Fibroblast of skin of right biceps (primary cell): ENCODE measurements around the gene GNA12.
"Not testable (repeated sequence)": the region's sequence is repeated elsewhere in the genome, so short reads cannot be mapped to it uniquely, and the experiment has no call there.

Experiments used
- DNase-seq: peaks from one replicate; pipeline ENCODE4 v3.0.0-alpha.2; 2013

The GNA12 gene

DNA sequence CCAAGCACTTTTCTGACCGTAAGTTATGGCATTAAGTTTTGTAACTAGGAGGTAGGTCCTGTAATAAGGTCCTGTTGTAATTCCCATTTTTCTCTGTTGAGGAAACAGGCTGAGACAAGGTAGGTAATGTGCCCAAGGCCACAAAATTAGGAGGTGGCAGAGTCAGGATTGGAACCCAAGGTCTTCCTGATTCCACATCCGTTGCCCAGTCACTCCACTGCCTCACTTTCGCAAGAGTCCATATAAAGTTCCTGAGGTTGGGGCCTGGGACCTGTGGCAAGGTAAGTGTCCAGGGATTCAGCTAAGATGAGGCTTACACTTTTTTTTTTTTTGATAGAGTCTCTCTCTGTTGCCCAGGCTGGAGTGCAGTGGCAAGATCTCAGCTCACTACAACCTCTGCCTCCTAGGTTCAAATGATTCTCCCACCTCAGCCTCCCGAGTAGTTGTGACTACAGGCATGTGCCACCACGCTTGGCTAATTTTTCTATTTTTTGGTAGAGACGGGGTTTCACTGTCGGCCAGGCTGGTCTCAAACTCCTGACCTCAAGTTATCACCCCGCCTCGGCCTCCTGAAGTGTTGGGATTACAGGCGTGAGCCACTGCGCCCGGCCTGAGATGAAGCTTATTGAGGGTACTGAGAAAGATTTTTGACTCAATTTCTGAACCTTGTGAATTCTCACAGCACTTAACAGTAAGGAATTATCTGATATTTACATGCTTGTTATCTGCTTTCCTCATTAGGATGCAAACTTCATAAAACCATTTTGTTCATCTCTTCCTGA, 20.3 kb upstream of the GNA12 start:
- DNase-seq = no peak

GRCh38 chr7:2863461-2864066, 19.5 kb upstream of the GNA12 start:
- peak; percentile 95 for DNase-seq

DNA sequence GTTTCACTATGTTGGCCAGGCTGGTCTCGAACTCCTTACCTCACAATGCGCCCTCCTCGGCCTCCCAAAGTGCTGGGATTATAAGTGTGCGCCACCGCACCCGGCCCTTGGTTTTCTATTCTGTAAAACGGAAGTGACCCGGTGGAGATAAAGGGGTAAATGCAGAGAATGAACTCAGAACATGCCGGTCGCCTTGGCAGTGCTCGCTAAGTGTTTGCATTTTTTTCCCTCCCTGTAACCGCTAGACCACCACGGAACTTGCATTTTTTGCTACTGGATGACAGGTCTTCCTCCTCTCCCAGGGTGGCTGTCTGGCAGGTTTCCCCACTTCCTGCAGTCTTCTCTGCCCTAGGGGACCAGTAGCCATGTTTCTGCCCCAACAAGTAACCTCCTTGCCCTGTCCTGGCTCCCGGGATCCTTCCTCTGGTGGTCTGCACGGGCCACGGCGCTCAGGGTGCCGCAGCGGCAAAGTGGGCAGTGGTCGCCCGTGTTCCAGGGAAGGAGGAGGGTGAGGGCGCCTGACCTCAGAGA, 18.8 kb upstream of the GNA12 start:
- peak; percentile 78 for DNase-seq

DNA sequence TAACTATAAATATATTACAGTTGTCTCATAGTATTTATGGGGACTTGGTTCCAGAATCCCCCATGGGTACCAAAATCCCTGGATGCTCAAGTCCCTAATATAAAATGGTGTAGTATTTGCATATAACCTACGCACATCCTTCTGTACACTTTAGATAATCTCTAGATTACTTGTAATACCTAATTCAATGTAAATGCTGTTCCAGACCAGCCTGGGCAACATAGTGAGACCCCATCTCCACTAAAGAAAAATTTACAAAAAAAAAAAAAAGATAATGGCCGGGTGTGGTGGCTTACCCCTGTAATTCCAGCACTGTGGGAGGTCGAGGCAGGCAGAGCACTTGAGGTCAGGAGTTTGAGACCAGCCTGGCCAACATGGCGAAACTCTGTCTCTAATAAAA, 17.4 kb upstream of the GNA12 start:
- DNase-seq = no peak

DNA sequence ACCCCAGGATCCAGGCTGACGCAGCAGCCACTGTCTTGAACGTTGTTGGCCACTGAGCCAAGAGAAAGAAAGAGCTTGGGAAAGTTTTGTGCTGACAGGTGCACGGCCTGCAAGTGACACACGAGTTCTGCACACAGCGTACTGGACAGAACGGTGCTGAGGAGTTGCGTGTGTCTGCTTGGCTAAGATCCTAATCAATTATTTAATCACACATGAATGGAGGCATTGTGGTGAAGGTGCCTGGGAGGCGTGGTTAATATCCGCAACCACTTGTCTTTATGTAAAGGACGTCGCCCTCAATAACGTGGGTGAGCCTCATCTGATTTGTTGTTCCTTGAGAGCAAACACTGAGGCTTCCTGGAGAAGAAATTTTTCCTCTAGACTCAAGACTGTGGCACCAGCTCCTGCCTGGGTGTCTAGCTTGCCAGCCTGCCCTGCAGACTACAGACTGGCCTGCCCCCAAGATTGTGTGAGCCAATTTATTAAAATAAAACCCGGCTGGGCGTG, 16.6 kb upstream of the GNA12 start:
- no peak for DNase-seq

DNA sequence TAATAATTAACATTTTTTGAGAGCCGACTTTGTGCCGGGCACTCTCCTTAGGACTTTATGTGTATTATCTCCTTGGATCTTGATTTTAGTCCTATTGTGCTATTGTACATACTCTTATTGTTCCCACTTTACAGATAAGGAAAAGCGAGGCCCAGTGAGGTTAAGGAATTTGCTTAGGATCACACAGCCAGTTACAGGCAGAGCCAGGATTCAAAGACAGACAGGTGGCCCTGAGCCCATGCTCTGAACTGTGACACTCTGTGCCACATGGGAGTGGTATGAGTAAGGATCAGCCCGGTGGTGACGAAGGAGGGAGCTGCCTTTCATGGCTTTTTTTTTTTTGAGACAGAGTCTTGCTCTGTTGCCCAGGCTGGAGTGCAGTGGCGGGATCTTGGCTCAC, 15.8 kb upstream of the GNA12 start:
- no peak for DNase-seq

GRCh38 chr7:2858621-2859020, 14.5 kb upstream of the GNA12 start:
- no peak for DNase-seq

DNA sequence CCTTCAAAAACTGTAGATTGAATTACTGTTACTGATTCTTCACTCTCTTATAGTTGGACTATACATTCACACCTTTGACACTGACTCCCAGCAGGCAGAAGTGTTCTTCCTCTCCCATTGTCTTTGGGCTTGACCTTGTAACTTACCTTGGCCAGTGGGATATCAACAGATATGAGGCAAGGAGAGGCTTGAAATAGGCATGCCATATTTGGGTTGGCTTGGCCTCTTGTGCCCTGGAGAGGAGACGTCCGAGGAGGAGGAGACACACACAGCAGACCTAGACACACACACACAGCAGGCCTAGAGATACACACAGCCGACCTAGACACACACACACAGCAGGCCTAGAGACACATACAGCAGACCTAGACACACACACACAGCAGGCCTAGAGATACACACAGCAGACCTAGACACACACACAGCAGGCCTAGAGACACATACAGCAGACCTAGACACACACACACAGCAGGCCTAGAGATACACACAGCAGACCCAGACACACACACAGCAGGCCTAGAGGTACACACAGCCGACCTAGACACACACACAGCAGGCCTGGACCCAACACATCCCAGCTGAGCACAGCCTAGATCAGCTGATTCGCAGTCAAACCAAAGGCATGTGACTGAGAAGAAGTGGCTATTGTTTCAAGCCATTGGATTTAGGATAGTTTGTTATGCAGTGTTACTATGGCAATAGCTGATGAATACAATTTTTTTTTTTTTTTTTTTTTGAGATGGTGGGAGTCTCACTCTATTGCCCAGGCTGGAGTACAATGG, 12.5 kb upstream of the GNA12 start:
- no peak for DNase-seq

GRCh38 chr7:2855386-2855785, 11.3 kb upstream of the GNA12 start:
- no peak for DNase-seq

GRCh38 chr7:2853552-2853951, 9.4 kb upstream of the GNA12 start:
- not testable (repeated sequence) for DNase-seq

DNA sequence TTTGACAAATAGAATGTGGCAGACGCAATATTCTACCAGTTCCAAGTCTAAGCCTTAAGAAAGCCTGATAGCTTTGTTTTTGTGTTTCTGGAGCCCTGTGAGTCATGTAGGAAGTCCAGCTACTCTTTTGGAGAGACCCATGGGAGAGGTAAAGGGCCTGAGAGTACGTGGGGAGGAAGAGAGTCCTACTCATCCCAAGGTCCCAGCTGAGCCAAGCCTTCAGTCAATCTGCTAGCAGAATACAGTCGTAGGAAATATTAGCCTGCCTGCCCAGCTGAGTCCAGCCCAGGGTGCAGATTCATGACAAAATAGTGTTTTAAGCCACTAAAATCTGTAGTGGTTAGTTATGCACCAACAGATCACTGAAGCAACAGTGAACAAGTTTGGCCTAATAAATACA, 9.0 kb upstream of the GNA12 start:
- DNase-seq = no peak

GRCh38 chr7:2851497-2851896, 7.4 kb upstream of the GNA12 start:
- DNase-seq = no peak

DNA sequence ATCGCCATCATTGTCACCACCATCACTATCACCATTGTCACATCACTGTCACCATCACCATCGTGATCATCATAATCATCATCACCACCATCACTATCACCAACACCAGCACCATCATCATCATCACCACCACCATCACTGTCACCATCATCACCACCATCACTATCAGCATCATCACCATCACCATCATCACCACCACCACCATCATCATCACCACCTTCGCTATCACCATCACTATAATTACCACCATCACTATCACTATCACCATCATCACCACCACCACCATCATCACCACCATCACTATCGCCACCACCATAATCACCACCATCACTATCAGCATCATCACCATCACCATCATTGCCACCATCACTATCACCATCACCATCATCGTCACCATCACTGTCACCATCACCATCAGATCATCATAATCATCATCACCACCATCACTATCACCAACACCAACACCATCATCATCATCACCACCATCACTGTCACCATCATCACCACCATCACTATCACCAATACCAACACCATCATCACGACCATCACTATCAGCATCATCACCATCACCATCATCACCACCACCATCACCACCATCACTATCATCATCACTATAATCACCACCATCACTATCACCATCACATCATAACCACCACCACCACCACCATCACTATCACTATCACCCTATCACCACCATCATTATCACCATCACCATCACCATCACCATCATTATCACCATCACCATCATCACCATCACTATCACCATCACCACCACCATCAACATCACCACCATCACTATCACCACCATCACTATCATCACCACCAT, 6.0 kb upstream of the GNA12 start:
- DNase-seq = no peak

DNA sequence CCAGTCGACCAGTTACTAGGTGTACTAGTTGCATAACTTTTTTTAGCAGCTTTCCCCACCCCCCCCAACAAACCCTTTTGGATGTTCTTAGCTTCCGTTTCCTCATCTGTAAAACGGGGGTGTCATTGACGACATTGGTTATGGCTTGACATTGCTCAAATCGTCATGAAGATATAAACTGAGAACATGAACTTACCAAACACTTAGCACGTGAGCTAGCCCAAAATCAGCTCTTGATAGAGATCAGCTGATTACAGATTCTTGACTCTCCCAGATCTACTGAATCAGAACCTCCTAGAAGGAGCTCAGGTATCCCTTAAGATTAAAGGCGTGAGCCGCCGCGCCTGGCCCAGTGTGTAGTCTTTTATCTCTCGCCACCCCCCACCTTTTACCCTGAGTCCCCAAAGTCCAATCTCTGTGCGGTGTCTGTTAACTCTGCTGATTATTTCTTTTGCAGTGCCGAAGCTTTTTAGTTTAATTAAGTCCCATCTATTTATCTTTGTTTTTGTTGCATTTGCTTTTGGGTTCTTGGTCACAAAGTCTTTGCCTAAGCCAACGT, 1.0 kb upstream of the GNA12 start:
- no peak for DNase-seq

DNA sequence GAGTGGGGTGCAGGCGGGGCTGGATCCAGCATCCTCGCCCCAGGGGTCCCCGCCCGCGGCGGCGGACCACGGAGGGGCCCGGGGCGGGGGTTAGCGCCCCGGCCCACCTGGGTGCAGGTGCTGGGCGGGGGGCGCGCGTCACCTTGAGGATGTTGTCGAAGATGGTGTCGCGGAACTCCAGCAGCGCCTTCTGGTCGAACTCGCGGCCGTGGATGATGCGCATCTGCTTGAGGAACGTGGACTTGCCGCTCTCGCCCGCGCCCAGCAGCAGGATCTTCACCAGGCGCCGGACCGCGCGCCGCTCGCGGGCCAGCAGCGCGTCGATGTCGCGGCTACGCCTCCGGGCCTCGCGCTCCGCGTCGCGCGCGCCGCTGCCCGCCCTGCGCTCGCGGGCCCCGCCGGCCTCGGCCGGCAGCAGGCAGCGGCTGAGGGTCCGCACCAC, 376 bp downstream of the GNA12 start:
- DNase-seq = no peak

GRCh38 chr7:2843191-2843685, 870 bp downstream of the GNA12 start:
- DNase-seq = no peak

- DNase-seq = no peak
Observed at GRCh38 chr7:2841907-2842306, 2.2 kb downstream of the GNA12 start.

DNA sequence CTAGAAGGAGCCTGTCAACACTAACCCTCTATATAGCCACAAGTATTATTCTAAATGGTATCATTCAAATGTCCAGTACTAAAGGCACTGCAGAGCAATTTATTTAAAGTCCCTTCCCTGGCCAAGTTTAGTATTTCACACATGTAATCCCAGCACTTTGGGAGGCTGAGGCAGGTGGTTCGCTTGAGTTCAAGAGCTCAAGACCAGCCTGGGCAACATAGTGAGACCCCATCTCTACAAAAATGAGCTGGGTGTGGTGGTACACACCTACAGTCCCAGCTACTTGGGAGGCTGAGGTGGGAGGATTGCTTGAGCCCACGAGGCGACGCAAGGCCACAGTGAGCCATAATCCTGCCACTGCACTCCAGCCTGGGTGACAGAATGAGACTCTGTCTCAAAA, 3.6 kb downstream of the GNA12 start:
- DNase-seq = no peak

GRCh38 chr7:2838873-2839578, 5.1 kb downstream of the GNA12 start:
- DNase-seq = no peak

- no peak for DNase-seq
Observed at GRCh38 chr7:2838451-2838850, 5.7 kb downstream of the GNA12 start.

- no peak for DNase-seq
Observed at GRCh38 chr7:2837496-2837895, 6.6 kb downstream of the GNA12 start.
